NCI-H446 (cell line): Measurements from ENCODE around the gene FBXW8.
A peak's percentile ranks its signal among the peaks of the same experiment; 100 is the strongest.

Experiments
- DNase-seq, 2 experiments: peaks; one replicate each; lab custom pipeline; 2025; lab: John Stamatoyannopoulos, UW

Gene FBXW8

GRCh38 chr12:117076410-117077372 lies 165.9 kb downstream of the FBXW8 start:
- DNase-seq, result peak in 1 of 2 experiments; percentile 8

GRCh38 chr12:117079487-117079886 lies 168.7 kb downstream of the FBXW8 start:
- DNase-seq, result no peak

GRCh38 chr12:117080661-117081144 lies 170.0 kb downstream of the FBXW8 start:
- DNase-seq, result no peak
